Activated naive CD8-positive, alpha-beta T cell treated with anti-CD3 and anti-CD28 coated beads, Interleukin-2, amount 50 U/mL, for 24 hours (primary cell): Measurements from ENCODE around the gene MMD.
"Not testable (repeated sequence)": the region's sequence is repeated elsewhere in the genome, so short reads cannot be mapped to it uniquely, and the experiment has no call there.

Experiments
- ATAC-seq: fragments of 150-1000 bp; cut with Tn5 transposase; one replicate; pipeline ENCODE4 v1.10.0; 2021
- DNase-seq: peaks from one replicate; pipeline ENCODE4 v3.0.0; 2021
- H3K27ac Mint-ChIP-seq: one replicate; pipeline ENCODE4 v1.8.0; 2021; ENCODE audit warnings: mild to moderate bottlenecking, mixed read lengths
- H3K27me3 Mint-ChIP-seq: one replicate; pipeline ENCODE4 v1.8.0; 2021; ENCODE audit warnings: mixed read lengths
- H3K36me3 Mint-ChIP-seq: one replicate; pipeline ENCODE4 v1.8.0; 2021; ENCODE audit warnings: low read depth, mixed read lengths
- H3K4me1 Mint-ChIP-seq: one replicate; pipeline ENCODE4 v1.8.0; 2021; ENCODE audit warnings: mixed read lengths
- H3K4me3 Mint-ChIP-seq: one replicate; pipeline ENCODE4 v1.8.0; 2021; ENCODE audit warnings: mild to moderate bottlenecking, moderate library complexity, mixed read lengths
- H3K9me3 Mint-ChIP-seq: one replicate; pipeline ENCODE4 v1.8.0; 2021; ENCODE audit warnings: mixed read lengths

The MMD gene

GRCh38 chr17:55435408-55435807 lies 13.8 kb upstream of the MMD start:
- ATAC-seq: no peak
- Mint-ChIP-seq H3K4me3 (no peak overlapping the region), H3K4me1 (peaks cover 56% of the 10 kb centered on the region), H3K36me3 (no peaks in the 10 kb centered on the region), H3K27ac (no peak overlapping the region), H3K9me3 (peaks cover 4% of the 10 kb centered on the region), H3K27me3 (peaks cover 9% of the 10 kb centered on the region)
- no peak for DNase-seq

- no peak overlapping the region for H3K4me3 Mint-ChIP-seq
- peaks cover 5% of the 10 kb centered on the region for H3K27me3 Mint-ChIP-seq
- DNase-seq: no peak
- H3K9me3 Mint-ChIP-seq: peaks cover 4% of the 10 kb centered on the region
- no peak overlapping the region for H3K27ac Mint-ChIP-seq
- H3K36me3 Mint-ChIP-seq: no peaks in the 10 kb centered on the region
- ATAC-seq: peak; percentile 93
- peaks cover 56% of the 10 kb centered on the region for H3K4me1 Mint-ChIP-seq
Observed at GRCh38 chr17:55434721-55435120, 13.1 kb upstream of the MMD start.

- DNase-seq (no peak), ATAC-seq (no peak)
- H3K4me1 Mint-ChIP-seq: peaks cover 56% of the 10 kb centered on the region
- no peak overlapping the region for H3K27ac Mint-ChIP-seq
- H3K27me3 Mint-ChIP-seq: peaks cover 5% of the 10 kb centered on the region
- H3K9me3 Mint-ChIP-seq: peaks cover 4% of the 10 kb centered on the region
- no peaks in the 10 kb centered on the region for H3K36me3 Mint-ChIP-seq
- H3K4me3 Mint-ChIP-seq: no peak overlapping the region
Observed at GRCh38 chr17:55433629-55434422, 12.2 kb upstream of the MMD start.

GRCh38 chr17:55433029-55433628 lies 11.5 kb upstream of the MMD start:
- DNase-seq: no peak
- peaks cover 7% of the 10 kb centered on the region for H3K27me3 Mint-ChIP-seq
- H3K9me3 Mint-ChIP-seq: peaks cover 4% of the 10 kb centered on the region
- peaks cover 56% of the 10 kb centered on the region for H3K4me1 Mint-ChIP-seq
- no peaks in the 10 kb centered on the region for H3K36me3 Mint-ChIP-seq
- no peak for ATAC-seq
- no peak overlapping the region for H3K27ac Mint-ChIP-seq
- no peak overlapping the region for H3K4me3 Mint-ChIP-seq

- no peaks in the 10 kb centered on the region for H3K36me3 Mint-ChIP-seq
- H3K9me3 Mint-ChIP-seq: peaks cover 4% of the 10 kb centered on the region
- H3K27me3 Mint-ChIP-seq: peaks cover 5% of the 10 kb centered on the region
- peak; percentile 42 for ATAC-seq
- H3K27ac Mint-ChIP-seq: peak overlapping the region; percentile 60
- no peak overlapping the region for H3K4me3 Mint-ChIP-seq
- peaks cover 52% of the 10 kb centered on the region for H3K4me1 Mint-ChIP-seq
- no peak for DNase-seq
Observed at GRCh38 chr17:55432358-55433028, 10.9 kb upstream of the MMD start.

- not testable (repeated sequence) for DNase-seq, H3K4me3 Mint-ChIP-seq, H3K9me3 Mint-ChIP-seq, H3K27me3 Mint-ChIP-seq, ATAC-seq, H3K27ac Mint-ChIP-seq, H3K36me3 Mint-ChIP-seq
- H3K4me1 Mint-ChIP-seq: peaks cover 47% of the 10 kb centered on the region
Observed at GRCh38 chr17:55431914-55432313, 10.3 kb upstream of the MMD start.

- no peaks in the 10 kb centered on the region for H3K36me3 Mint-ChIP-seq
- peaks cover 3% of the 10 kb centered on the region for H3K27me3 Mint-ChIP-seq
- H3K27ac Mint-ChIP-seq: no peak overlapping the region
- H3K4me3 Mint-ChIP-seq: no peak overlapping the region
- peaks cover 39% of the 10 kb centered on the region for H3K4me1 Mint-ChIP-seq
- DNase-seq (no peak), ATAC-seq (no peak)
- H3K9me3 Mint-ChIP-seq: peaks cover 4% of the 10 kb centered on the region
Observed at GRCh38 chr17:55430541-55431288, 9.1 kb upstream of the MMD start.

GRCh38 chr17:55427587-55427882 lies 5.9 kb upstream of the MMD start:
- peaks cover 31% of the 10 kb centered on the region for H3K27me3 Mint-ChIP-seq
- H3K9me3 Mint-ChIP-seq: no peaks in the 10 kb centered on the region
- H3K4me1 Mint-ChIP-seq: peaks cover 28% of the 10 kb centered on the region
- ATAC-seq (no peak), DNase-seq (no peak)
- no peak overlapping the region for H3K27ac Mint-ChIP-seq
- H3K36me3 Mint-ChIP-seq: no peaks in the 10 kb centered on the region
- H3K4me3 Mint-ChIP-seq: no peak overlapping the region

- H3K4me1 Mint-ChIP-seq: peaks cover 26% of the 10 kb centered on the region
- DNase-seq: no peak
- ATAC-seq: peak; percentile 40
- no peak overlapping the region for H3K27ac Mint-ChIP-seq
- no peak overlapping the region for H3K4me3 Mint-ChIP-seq
- H3K36me3 Mint-ChIP-seq: no peaks in the 10 kb centered on the region
- peaks cover 31% of the 10 kb centered on the region for H3K27me3 Mint-ChIP-seq
- H3K9me3 Mint-ChIP-seq: no peaks in the 10 kb centered on the region
Observed at GRCh38 chr17:55426851-55427586, 5.4 kb upstream of the MMD start.

- H3K9me3 Mint-ChIP-seq: no peaks in the 10 kb centered on the region
Observed at GRCh38 chr17:55424893-55425540, 3.4 kb upstream of the MMD start.

GRCh38 chr17:55423535-55423934 lies 1.9 kb upstream of the MMD start:
- Mint-ChIP-seq H3K36me3 (peaks cover 12% of the 10 kb centered on the region), H3K9me3 (no peaks in the 10 kb centered on the region), H3K4me1 (peaks cover 41% of the 10 kb centered on the region), H3K4me3 (no peak overlapping the region), H3K27ac (no peak overlapping the region), H3K27me3 (peaks cover 29% of the 10 kb centered on the region)
- ATAC-seq (no peak), DNase-seq (no peak)

More at GRCh38 chr17:55424893-55425540, 3.4 kb upstream of the MMD start:
- DNase-seq (no peak), ATAC-seq (no peak)
- Mint-ChIP-seq H3K4me3 (no peak overlapping the region), H3K27ac (no peak overlapping the region), H3K36me3 (peaks cover 3% of the 10 kb centered on the region), H3K4me1 (peaks cover 26% of the 10 kb centered on the region), H3K27me3 (peaks cover 31% of the 10 kb centered on the region)

- H3K4me3 Mint-ChIP-seq, ATAC-seq, H3K9me3 Mint-ChIP-seq, H3K27ac Mint-ChIP-seq, DNase-seq: not testable (repeated sequence)
- Mint-ChIP-seq H3K27me3 (peaks cover 29% of the 10 kb centered on the region), H3K4me1 (peaks cover 47% of the 10 kb centered on the region), H3K36me3 (peaks cover 15% of the 10 kb centered on the region)
Observed at GRCh38 chr17:55422828-55423164, 1.2 kb upstream of the MMD start.

- Mint-ChIP-seq H3K4me3 (peak overlapping the region; percentile 91), H3K27me3 (peaks cover 28% of the 10 kb centered on the region), H3K27ac (peak overlapping the region; percentile 92), H3K36me3 (peaks cover 18% of the 10 kb centered on the region), H3K4me1 (peaks cover 62% of the 10 kb centered on the region), H3K9me3 (no peaks in the 10 kb centered on the region)
- ATAC-seq (no peak), DNase-seq (peak; percentile 54)
Observed at GRCh38 chr17:55420776-55421178, 858 bp downstream of the MMD start.
